Airway epithelial cell (primary cell): ENCODE data around the gene IGSF9B. TPM values are rescaled to one million over a fixed set of nuclear protein-coding genes. Genes with fewer than 3 reads are reported as not detected.

Experiments used
- total RNA-seq: library from RNA; depleted of rRNA; stranded (reverse); fragments of >200 nt; gene quantifications from 2 replicates; pipeline ENCODE4 v1.2.3, GENCODE V29; 2015

Gene IGSF9B
- 0.92 and 1.1 TPM in 2 replicates for total RNA-seq

DNA sequence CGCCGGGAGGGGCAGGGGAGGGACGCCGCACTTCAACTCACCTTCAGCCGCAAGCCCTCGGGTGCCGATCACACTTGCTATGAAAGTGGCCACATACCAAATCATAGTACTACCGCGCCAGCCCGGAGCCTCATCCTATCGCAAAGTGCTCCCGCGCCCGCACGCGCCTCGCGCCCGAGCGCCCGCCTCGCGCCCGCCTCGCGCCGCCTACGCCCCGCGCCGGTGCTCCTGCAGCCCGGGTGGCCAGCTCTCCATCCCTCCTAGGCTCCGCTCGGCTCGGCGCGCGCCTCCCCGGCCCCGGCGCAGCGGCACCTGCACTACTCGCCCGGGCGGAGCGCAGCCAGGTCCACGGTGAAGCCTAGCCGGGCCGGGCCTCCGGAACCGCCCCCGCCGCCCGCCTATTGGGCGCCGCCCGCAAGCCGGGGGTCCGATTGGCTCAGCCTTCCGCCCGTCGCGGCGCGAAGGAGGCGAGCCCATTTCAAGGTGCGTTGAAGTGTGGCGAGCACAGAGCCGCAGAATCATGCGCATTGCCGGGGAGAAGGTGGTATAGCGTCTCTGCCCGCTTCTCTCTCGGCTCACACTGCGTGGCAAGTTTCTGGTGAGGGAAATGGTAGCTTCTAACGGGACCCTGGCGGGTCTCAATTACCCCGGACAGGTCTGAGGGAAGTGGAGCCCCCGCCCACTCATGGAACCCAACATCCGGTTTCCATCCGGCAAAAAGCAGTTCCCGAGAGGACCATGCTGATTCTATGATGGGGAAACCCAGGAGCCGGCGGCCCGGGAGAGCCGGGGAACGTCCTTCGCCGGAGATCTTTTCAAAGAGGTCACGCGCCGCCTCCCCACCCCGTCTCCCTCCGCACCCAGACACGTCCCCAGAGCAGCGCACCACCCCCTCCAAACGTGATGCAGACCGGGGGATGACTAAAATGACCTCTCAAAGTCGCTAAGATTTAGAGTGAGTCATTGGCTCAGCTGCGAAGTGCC lies at the start of gene IGSF9B:
IGSF9B (minus strand) TSS at position 319 of the 984 bp plus-strand sequence; CDS start at position 105, 214 bp downstream.

Other genes with a start within 250 kb of the IGSF9B start
- gene SPATA19, start 111.5 kb downstream of the IGSF9B start, total RNA-seq, result not detected in 2 replicates
- 2.7 and 7.4 TPM in 2 replicates for gene JAM3, start 112.1 kb upstream of the IGSF9B start, total RNA-seq